ENCODE data around the gene TGM2.

The TGM2 gene

DNA sequence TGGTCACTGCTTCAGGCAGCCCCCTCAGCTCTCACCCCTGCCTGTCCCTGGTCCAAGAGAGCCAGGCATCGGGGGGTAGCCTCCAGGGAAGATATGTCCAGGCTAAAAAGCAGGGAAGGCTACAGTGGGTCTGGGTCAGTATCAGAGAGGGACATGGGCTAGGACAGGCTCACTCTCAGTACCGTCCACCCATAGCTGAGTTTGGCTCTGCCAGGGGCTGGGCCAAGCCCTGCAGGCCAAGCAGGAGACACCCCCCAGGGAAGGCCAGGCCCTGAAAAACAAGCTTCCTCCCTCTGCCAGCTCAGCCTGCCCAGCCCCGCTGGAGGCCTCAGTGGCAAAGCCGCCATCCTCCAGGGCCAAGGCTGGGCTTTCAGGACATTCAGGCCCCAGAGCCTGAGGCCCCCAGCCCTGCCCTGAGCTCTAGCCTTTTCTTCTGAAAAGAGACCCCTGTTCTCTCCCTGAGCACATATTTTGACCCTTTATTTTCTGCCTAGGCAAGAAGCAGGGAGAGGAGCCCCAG lies 28.6 kb upstream of the TGM2 start:
- H3K4me3 ChIP-seq (ENCODE audit: low read depth, low read length), result no peak overlapping the region
- TF ChIP-seq, protein P1, sequence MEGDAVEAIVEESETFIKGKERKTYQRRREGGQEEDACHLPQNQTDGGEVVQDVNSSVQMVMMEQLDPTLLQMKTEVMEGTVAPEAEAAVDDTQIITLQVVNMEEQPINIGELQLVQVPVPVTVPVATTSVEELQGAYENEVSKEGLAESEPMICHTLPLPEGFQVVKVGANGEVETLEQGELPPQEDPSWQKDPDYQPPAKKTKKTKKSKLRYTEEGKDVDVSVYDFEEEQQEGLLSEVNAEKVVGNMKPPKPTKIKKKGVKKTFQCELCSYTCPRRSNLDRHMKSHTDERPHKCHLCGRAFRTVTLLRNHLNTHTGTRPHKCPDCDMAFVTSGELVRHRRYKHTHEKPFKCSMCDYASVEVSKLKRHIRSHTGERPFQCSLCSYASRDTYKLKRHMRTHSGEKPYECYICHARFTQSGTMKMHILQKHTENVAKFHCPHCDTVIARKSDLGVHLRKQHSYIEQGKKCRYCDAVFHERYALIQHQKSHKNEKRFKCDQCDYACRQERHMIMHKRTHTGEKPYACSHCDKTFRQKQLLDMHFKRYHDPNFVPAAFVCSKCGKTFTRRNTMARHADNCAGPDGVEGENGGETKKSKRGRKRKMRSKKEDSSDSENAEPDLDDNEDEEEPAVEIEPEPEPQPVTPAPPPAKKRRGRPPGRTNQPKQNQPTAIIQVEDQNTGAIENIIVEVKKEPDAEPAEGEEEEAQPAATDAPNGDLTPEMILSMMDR (IDR thresholded peaks at IDR 0.05; ENCODE audit: borderline replicate concordance, insufficient read depth, low read depth, low read length), result no peak

DNA sequence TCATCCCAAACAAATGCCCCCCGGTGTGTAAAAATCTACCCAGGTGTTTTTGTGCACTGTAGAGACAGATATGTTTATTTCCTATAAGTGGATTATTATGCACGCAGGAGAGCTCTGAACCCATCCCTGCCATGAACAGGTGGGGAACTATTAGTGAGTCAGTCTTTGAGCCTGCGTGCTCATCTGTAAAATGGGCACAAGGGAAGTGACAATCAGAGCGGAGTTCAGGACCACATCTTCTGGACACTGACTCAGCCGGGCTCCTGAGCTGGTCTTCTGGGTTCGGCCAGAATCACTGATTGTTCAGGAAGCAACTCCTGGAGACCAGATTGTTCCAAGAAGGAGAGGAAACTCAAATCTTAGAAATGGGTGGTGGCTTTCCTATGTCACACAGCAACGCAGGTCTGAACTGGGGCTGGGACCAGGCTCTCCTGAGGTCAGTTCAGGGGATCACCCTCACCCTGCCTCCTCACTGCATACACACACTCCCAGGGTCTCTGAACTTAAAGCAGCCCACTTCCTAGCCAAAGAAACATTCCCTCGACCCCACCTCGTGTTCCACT lies 27.3 kb upstream of the TGM2 start:
- TF ChIP-seq, protein P1 (IDR thresholded peaks at IDR 0.05; ENCODE audit: borderline replicate concordance, insufficient read depth, low read depth, low read length), result no peak
- H3K4me3 ChIP-seq (ENCODE audit: low read depth, low read length), result no peak overlapping the region

DNA sequence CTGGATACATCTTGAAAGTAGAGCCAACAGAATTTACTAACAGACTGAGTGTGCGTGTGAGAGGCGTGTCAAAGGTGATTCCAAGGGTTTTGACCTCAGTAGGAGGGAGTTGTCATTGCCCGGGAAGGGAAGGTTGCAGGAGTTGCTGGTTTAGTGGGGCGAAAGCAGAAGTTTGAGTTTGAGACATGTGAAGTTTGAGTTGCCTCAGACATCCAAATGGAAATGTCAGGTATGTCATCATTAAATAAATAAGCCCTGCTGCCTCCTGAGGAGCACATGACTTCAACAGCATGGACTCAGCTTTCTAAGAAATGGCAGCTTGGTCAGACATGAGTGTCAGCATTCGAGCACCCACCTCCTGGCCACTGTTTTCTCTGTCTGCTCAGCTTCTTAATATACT lies 26.6 kb upstream of the TGM2 start:
- H3K4me3 ChIP-seq (ENCODE audit: low read depth, low read length), result no peak overlapping the region
- TF ChIP-seq, protein P1 (IDR thresholded peaks at IDR 0.05; ENCODE audit: borderline replicate concordance, insufficient read depth, low read depth, low read length), result no peak

DNA sequence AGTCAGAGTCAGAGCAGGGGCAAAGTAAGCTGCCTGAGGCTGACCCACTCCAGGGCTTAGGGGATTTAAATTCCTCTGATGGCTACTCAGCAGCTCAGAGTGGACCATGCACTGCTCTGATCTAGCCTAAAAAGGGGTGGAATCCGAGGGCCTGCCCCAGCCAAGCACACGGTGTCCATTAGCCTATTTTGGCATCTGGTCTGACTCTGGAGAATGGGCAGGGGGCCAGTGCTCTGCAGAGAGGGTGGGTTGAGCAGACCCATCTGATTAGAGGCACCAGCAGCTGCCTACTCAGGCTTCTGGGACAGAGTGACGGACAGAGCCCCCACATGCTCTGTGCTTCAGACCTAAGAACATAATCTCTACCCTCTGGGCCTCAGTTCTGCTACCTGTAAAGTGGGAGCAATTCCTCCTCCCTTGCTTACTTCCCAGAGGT lies 25.9 kb upstream of the TGM2 start:
- H3K4me3 ChIP-seq (ENCODE audit: low read depth, low read length), result no peak overlapping the region
- TF ChIP-seq, protein P1 (IDR thresholded peaks at IDR 0.05; ENCODE audit: borderline replicate concordance, insufficient read depth, low read depth, low read length), result no peak

- TF ChIP-seq, protein P1 (IDR thresholded peaks at IDR 0.05; ENCODE audit: borderline replicate concordance, insufficient read depth, low read depth, low read length), result no peak
- H3K4me3 ChIP-seq (ENCODE audit: low read depth, low read length), result no peak overlapping the region
These were observed 25.1 kb upstream of the TGM2 start for GRCh38 chr20:38190166-38190565.

DNA sequence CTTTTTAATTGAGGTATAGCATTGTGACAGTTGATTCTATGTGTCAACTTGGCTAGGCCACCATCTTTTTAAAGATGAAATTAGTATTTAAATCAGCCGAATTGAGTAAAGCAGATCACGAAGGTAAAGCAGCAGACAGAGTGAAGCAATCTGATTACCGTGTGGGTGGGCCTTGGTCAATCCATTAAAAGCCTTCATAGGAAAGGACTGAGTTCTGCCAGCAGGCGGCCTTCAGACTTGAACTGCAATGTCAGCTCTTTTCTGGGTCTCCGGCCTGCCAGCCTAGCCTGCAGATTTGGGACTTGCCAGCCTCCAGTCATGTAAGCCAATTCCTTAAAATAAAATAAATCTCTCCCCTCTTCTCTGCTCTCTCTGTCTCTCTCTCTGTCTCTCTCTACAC lies 22.4 kb upstream of the TGM2 start:
- TF ChIP-seq, protein P1 (IDR thresholded peaks at IDR 0.05; ENCODE audit: borderline replicate concordance, insufficient read depth, low read depth, low read length), result no peak
- no peak overlapping the region for H3K4me3 ChIP-seq (ENCODE audit: low read depth, low read length)

GRCh38 chr20:38186788-38187221 lies 21.7 kb upstream of the TGM2 start:
- no peak overlapping the region for H3K4me3 ChIP-seq (ENCODE audit: low read depth, low read length)
- TF ChIP-seq, protein P1 (IDR thresholded peaks at IDR 0.05; ENCODE audit: borderline replicate concordance, insufficient read depth, low read depth, low read length), result no peak

All from GM12875 (cell line).